ENCODE measurements around the gene OR6N2.
A peak's percentile ranks its signal among the peaks of the same experiment; 100 is the strongest.

Gene OR6N2

DNA sequence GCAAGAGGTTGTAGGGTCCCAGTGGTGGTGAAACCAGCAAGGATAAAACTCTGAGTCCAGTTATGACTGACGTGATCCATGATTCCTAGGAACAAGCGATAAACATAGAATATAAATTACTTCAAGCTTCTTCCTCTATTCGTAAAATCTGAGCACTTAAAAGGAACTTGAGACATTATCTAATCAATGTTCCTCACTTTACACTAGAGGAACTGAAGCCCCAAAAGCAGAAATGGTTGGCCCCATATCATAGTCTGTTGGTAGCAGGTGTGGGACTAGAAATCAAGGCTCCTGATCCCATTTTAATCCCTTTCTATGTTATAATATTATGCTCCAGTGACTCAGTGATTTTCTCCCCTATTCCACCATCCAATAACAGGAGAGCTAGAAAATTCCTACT is 28.3 kb upstream of the OR6N2 start:
- peak in 1 of 2 experiments; percentile 64 for DNase-seq (ENCODE audit: low read depth in 1 of 2, low spot score in 1 of 2)
- Histone ChIP-seq H3K4me3 (replicated peaks; ENCODE audit: insufficient read depth, low read length) (no peak overlapping the region), H3K27ac (replicated peaks) (no peak overlapping the region; the same call in 1 of the 2 replicates), H3K27me3 (ENCODE audit: insufficient read depth, poor library complexity, severe bottlenecking) (no peaks in the 10 kb centered on the region)
- TF ChIP-seq SPI1 (IDR thresholded peaks at IDR 0.05; ENCODE audit: borderline replicate concordance, low read depth) (peak; percentile 94), CTCF (IDR thresholded peaks at IDR 0.05; ENCODE audit: insufficient read depth, low read length) (no peak), GABPA (IDR thresholded peaks at IDR 0.05; ENCODE audit: low read depth) (0 out of 2 replicates have a peak, but pooled peaks have one; percentile 32), POLR2AphosphoS5 (IDR thresholded peaks at IDR 0.05; ENCODE audit: low read depth) (peak; percentile 23; the same call in 1 of the 2 replicates)
- TF ChIP-seq, protein P1, sequence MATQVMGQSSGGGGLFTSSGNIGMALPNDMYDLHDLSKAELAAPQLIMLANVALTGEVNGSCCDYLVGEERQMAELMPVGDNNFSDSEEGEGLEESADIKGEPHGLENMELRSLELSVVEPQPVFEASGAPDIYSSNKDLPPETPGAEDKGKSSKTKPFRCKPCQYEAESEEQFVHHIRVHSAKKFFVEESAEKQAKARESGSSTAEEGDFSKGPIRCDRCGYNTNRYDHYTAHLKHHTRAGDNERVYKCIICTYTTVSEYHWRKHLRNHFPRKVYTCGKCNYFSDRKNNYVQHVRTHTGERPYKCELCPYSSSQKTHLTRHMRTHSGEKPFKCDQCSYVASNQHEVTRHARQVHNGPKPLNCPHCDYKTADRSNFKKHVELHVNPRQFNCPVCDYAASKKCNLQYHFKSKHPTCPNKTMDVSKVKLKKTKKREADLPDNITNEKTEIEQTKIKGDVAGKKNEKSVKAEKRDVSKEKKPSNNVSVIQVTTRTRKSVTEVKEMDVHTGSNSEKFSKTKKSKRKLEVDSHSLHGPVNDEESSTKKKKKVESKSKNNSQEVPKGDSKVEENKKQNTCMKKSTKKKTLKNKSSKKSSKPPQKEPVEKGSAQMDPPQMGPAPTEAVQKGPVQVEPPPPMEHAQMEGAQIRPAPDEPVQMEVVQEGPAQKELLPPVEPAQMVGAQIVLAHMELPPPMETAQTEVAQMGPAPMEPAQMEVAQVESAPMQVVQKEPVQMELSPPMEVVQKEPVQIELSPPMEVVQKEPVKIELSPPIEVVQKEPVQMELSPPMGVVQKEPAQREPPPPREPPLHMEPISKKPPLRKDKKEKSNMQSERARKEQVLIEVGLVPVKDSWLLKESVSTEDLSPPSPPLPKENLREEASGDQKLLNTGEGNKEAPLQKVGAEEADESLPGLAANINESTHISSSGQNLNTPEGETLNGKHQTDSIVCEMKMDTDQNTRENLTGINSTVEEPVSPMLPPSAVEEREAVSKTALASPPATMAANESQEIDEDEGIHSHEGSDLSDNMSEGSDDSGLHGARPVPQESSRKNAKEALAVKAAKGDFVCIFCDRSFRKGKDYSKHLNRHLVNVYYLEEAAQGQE (IDR thresholded peaks at IDR 0.05; ENCODE audit: insufficient replicate concordance, low read depth): no peak

DNA sequence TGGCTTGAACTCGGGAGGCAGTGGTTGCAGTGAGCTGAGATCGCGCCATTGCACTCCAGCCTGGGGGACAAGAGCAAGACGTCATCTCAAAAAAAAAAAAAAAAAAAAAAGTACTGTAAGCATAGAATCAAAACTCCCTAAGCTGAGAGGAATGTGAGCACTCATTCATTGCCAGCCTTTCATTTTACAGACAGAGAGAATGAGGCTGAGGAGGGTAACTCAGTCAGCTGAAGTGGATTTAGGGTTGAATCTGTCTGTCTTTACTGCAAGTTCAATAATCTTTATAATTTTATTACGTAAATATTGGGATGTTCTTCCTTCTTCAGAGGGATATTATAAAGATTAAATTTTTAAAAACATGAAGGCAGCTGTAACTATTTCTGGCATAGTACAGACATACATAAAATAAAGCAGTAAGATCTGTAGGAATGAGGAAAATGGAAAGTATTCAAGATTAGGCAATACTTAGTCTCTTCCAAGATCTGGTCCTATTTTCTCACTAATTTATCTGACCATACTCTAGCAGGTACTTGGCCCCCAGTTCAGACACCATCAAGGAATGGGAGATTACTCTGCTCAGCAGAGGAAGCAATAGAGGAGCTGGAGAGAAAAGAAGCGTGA is 26.0 kb upstream of the OR6N2 start:
- no peak for DNase-seq (ENCODE audit: low read depth in 1 of 2, low spot score in 1 of 2)
- no peak overlapping the region for H3K27ac ChIP-seq (replicated peaks)
- no peaks in the 10 kb centered on the region for H3K27me3 ChIP-seq (ENCODE audit: insufficient read depth, poor library complexity, severe bottlenecking)
- H3K4me3 ChIP-seq (replicated peaks; ENCODE audit: insufficient read depth, low read length): no peak overlapping the region
- TF ChIP-seq, protein P1 (IDR thresholded peaks at IDR 0.05; ENCODE audit: insufficient replicate concordance, low read depth): no peak
- no peak for TF ChIP-seq GABPA (IDR thresholded peaks at IDR 0.05; ENCODE audit: low read depth)
- no peak for TF ChIP-seq SPI1 (IDR thresholded peaks at IDR 0.05; ENCODE audit: borderline replicate concordance, low read depth)
- TF ChIP-seq CTCF (IDR thresholded peaks at IDR 0.05; ENCODE audit: insufficient read depth, low read length): no peak
- no peak for TF ChIP-seq POLR2AphosphoS5 (IDR thresholded peaks at IDR 0.05; ENCODE audit: low read depth)

DNA sequence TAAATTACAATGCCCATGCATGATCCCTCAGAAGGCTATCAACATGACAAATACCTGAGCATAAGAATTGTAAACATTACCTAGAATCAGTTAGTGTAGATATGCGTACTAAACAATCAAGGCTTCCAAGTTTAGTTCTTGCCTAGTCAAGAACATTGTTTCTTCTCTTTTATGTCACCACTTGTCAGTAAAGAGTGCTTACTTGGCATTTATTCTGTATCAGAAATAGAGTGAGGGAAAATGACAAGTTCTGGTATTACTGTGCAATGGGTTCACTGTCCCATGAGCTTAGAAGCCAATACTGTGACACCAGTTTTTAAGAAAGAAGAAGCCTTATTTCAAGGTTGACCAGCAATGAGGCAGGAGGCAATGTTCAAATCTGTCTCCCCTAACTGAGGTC is 22.7 kb upstream of the OR6N2 start:
- TF ChIP-seq, protein P1 (IDR thresholded peaks at IDR 0.05; ENCODE audit: insufficient replicate concordance, low read depth): no peak
- no peak for TF ChIP-seq POLR2AphosphoS5 (IDR thresholded peaks at IDR 0.05; ENCODE audit: low read depth)
- no peak for TF ChIP-seq CTCF (IDR thresholded peaks at IDR 0.05; ENCODE audit: insufficient read depth, low read length)
- TF ChIP-seq GABPA (IDR thresholded peaks at IDR 0.05; ENCODE audit: low read depth): no peak
- TF ChIP-seq SPI1 (IDR thresholded peaks at IDR 0.05; ENCODE audit: borderline replicate concordance, low read depth): no peak
- Histone ChIP-seq H3K27ac (replicated peaks) (no peak overlapping the region), H3K27me3 (ENCODE audit: insufficient read depth, poor library complexity, severe bottlenecking) (no peaks in the 10 kb centered on the region), H3K4me3 (replicated peaks; ENCODE audit: insufficient read depth, low read length) (no peak overlapping the region)
- no peak for DNase-seq (ENCODE audit: low read depth in 1 of 2, low spot score in 1 of 2)
